T follicular helper cell (primary cell): ENCODE data around the gene ELL2.
"Not testable (repeated sequence)": the region's sequence is repeated elsewhere in the genome, so short reads cannot be mapped to it uniquely, and the experiment has no call there.

Experiments used
- DNase-seq: peaks from one replicate; pipeline ENCODE4 v3.0.0-alpha.2; 2020; ENCODE audit warnings: low read depth

Gene ELL2

GRCh38 chr5:95838001-95838520, 123.6 kb downstream of the ELL2 start:
- DNase-seq: no peak

DNA sequence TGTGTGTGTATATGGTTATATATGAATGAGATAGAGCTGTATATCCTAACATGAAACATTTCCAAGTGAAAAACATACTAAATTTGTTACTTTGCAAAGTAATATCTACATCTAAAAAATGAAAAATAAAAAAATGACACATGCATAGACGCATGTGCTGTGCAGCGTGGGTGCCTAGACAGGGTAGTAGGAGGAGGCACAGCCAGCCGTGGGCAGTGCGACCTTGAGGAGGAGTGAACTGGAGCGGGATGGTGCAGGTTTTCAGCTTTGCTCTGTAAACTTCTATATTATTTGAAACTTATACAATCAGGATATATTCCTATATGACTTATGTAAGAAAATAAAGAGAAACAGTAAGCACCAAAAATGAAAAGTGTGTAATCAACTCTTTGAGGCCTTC, 124.2 kb downstream of the ELL2 start:
- DNase-seq: no peak

DNA sequence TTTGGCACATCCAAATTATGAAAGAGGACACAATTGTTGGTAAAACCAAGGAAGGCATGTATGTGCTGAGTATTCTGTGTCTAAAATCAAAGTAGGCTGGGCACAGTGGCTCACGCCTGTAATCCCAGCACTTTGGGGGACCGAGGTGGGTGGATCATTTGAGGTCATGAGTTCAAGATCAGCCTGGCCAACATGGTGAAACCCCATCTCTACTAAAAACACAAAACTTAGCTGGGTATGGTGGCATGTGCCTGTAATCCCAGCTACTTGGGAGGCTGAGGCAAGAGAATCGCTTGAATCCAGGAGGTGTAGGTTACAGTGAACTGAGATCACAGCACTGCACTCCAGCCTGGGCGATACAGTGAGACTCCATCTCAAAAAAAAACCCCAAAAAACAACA, 124.7 kb downstream of the ELL2 start:
- not testable (repeated sequence) for DNase-seq

DNA sequence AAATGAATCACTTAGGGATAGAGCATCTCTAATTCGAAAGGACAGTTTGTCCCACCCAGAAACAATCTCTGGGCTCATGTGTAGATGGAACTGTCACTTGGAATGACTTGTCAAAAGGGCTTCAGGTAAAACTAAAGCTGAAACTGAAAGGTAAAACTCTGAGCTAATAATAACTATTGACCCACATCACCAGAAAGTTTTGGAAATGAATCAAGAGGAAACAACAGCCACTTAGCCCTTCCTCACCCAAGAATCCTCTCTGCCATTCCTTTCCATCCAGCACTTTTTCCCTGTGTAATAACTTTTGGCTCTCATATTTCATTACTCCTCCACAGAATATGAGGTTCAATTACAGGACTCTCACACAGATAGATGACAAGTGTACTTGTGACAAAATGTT, 125.1 kb downstream of the ELL2 start:
- no peak for DNase-seq

DNA sequence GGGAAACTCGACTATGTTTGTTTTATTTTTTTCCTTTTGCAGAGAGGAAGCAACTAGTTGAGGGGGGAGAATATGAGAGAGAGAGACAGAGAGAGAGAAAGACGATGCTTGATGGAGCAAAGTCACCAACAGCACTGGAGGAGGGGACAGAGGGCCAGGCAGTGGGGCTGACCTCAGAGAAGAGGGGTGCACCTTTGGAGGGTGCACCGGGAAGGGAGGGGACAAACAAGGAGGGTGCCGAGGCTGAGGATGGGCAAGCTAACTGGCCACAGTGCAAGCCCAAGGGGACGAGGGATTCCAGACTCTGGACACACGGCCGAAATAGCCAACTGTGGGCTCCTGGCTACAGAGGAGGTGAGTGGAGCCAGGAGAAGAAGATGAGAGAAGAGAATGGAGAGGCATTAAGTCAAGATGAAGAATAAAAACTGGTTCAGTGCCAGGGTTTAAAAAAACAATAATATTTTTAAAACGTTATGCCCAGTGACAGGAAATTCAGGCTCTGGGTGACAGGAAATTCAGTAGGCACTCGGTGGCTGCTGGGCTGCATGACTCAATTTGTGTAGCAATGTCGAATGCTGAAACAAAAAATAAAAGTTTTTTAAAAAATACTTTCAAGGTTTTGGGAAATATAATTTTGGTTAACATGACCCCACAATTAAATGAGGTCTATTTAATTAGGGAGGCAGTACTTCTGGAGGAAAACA, 125.8 kb downstream of the ELL2 start:
- no peak for DNase-seq
